ENCODE data around the gene RPRD1A.
"Not testable (repeated sequence)": the region's sequence is repeated elsewhere in the genome, so short reads cannot be mapped to it uniquely, and the experiment has no call there.

RPRD1A gene, protein sequence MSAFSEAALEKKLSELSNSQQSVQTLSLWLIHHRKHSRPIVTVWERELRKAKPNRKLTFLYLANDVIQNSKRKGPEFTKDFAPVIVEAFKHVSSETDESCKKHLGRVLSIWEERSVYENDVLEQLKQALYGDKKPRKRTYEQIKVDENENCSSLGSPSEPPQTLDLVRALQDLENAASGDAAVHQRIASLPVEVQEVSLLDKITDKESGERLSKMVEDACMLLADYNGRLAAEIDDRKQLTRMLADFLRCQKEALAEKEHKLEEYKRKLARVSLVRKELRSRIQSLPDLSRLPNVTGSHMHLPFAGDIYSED

DNA sequence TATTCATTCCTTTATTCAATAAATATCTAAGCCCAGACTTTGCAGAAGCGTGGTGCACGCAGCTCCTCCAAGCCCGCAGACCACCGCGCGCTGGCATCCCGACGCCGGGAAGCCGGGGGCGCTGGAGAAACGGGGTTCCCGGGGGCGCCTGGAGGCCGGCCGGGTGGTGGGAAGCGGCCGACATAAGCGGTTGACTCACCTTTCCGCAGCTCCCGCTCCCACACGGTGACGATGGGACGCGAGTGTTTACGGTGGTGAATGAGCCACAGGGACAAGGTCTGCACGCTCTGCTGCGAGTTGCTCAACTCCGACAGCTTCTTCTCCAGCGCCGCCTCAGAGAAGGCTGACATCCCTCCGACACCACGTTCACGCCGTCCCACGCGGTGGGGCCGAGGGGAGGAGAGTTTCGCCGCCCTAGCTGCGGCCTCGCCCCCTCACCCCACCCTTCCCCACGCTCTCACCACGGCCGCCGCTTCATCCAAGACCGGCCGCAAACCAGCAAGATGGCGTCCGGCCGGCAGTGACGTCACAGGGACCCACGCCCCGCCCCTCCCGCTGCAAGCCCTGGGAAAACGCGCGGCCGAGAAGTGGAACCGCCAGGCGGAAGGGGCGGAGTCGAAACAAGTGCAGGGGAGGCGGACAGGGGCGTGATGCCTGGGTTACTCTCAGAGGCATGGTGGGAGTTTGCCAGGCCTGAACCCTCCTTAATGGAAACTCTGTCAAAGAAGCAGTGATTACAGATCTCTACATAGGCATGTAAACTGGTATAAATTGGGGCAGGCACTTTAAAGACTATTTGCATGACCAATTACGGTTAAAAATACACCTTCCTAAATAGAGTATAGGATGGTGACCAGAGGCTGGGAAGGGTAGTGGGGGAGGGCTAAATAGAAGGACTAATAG is at the start of gene RPRD1A:
TSS of gene RPRD1A (minus strand) at position 505 of the 903 bp plus-strand sequence. CDS start at position 350, 155 bp downstream.
- DNase-seq = peak; percentile 97 to 98

DNA sequence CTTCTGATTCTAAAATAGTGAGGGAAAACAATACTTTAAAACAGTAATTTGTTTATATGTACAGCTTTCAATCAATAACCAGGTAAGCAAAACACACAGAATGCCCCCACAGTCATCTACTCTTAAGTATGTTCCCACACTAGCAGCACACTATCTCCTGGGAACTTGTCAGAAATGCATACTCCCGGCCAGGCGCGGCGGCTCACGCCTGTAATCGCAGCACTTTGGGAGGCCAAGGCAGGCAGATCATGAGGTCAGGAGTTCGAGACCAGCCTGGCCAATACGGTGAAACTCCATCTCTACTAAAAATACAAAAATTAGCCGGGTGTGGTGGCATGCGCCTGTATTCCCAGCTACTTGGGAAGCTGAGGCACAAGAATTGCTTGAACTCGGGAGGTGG is 49.4 kb upstream of the RPRD1A start:
- not testable (repeated sequence) for DNase-seq

DNA sequence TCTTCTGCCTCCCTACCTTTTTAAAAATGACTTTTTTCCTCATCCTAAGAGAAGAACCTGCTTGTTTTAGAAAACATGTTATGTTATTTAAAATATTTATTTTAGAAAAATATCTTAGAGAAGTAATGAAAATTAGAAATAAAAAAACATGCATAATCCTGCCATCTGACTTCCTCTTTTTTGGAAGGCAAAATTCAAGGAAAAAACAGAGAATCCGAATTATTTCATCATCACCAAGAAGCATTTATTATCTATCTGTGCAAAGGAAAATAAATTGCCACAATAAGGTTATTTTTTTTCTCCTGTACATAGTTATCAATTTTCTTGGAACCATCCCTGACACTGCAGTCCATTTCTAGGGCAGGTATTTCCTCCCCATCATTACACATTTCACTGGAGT is 47.4 kb upstream of the RPRD1A start:
- DNase-seq = no peak

DNA sequence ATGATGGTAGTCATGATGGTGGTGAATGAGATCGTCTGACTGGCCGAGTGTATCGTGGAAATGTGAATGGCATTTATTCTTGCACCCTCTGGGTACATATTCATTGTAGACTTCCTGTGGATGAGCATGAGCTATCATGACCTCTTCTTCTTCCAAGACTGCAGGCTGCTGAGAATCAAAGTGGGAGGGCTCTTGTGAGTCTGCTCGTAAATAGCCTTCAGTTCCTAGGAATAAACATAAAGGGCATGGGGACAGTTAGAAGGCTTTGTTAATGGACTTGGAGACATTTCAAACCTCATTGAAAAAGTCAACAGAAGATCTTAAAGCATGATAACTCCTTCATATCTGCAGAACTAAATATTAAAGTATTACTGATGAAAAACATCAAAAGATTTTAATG is 46.9 kb upstream of the RPRD1A start:
- DNase-seq = no peak

DNA sequence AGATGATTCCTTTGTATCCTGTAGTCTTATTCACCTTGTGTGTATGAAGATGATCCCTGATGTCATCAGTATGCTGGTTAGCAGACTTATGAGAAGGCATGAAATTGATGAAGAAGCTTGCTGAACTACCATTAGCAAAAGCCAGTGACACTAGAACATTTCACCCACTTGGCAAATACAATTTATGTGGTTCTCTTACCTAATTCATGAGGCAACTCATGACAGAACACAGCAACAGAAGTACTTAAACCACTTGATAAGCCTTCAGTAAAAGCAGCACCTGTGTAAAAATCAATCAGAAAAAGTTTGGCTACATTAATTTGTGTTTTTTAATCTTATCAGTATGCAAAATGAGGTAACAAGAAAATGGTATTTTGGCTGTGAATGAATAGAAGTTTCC is 44.9 kb upstream of the RPRD1A start:
- DNase-seq = no peak

DNA sequence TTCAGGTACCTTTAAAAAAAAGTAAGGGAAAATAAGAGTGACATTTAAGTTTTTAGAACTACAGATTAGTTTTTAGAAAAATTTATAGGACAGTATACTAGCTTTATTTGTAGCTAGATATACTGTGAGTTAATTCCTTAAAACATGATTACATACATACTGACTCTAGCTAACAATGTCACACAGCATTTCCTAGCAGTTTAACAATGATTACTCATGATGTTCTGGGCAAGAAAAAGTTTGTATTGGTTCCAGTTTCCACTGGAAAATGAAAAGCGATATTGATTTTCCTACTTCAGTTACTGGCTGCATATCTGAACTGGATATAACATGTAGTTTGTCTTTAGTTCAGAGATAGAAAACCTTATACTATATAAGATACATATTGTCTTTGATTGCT is 42.4 kb upstream of the RPRD1A start:
- no peak for DNase-seq

DNA sequence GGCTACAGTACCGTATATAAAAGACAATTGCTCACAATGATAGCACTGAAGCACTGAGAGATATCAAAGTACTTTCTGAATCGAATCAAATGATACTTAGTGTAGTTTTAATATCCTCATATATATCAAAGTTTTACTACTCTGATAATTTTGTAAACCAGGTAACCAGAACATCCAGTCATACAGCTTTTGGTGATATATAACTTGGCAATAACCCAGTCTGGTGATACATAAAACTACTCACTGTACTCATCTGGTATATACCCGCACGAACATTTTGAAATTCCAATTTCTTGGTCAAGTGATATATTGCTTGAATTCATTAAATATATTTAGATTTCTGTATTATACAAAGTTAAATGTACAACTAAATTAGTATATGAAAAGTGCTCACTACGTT is 41.2 kb upstream of the RPRD1A start:
- DNase-seq = no peak

DNA sequence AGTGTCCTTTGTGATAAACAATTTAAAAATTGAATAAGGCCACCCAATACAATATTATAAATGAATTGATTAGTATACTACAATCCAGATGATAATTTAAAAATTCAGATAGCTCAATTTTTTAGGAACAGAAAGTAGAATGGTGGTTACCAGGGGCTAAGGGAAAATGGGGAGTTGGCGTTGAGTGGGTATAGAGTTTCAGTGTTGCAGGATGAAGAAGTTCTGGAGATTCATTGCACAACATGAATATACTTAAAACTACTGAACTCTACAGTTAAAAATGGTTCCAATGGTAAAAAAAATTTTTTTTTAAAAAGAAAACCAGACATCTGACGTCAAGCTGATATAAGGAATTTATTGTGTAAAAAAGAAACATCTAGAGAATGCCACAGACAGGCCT is 40.8 kb upstream of the RPRD1A start:
- no peak for DNase-seq

DNA sequence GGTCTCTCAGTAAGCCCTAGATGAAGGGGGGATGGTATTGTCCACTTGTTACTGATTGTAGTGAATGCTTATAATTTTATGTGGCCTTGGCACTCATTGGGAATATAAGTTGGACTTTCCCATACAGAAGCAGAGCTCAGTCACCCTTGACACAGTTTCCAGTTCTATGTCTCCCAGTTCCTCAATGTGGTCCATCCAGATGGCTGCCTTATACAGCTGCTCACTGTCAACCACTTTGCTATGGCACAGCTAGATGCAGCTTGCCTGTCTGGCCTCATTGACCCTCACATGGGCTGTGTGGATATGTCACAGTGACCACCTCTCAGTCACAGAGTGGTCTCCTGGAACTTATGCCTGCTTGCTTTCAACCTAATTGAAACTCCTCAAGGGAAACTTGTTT is 40.1 kb upstream of the RPRD1A start:
- no peak for DNase-seq

DNA sequence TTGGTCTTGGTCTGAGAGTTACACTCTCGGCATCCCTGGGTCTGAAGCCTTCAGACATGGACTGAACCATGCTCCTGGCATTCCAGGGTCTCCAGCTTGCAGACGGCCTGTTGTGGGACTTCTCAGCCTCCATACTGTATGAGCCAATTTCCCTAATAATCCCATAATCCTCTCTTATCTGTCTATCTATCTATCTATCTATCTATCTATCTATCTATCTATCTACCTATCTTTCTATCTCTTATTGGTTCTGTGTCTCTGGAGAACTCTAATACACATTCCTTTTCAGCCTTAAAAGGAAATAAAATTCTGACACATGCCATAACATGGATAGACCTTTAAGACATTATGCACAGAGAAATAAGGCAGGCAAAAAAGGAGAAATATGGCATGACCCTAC is 37.4 kb upstream of the RPRD1A start:
- DNase-seq = no peak

DNA sequence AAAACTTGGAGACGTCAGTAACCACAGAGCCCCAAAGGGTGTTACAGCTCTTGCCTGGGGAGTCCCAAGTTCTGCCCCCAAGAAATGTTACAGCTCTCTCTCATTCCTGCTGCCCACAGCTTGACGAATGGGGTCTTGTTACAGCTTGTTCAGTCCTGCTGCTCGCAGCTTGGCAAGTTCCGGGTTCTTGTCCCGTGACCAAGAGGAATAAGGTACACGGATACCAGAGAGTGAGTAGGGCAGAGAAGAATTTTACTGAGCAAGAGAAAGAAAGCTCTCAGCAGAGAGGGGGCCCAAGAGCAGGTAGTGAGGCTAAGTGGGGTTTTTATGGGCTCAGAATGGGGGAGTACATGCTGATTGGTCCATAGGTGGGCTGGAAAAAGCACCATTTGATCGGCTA is 34.6 kb upstream of the RPRD1A start:
- no peak for DNase-seq

DNA sequence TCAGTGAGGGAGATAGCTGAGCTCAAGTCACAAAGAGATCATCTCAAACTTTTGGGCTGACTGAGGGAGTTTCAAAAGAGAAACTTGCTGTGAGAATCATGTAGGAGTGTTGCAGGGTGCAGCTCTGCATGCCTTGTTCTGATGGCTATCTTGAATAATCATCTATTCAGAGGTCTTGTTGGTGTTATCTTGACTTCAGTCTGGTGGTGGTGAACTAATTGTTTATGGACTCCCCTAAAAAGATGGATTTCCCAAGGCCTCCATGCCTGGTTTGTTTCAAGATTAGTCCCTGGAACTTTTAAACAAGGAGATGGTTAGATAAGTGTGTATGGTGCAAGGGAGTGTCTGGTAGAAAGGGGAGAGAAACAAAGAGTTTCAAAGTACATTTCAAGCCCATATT is 32.0 kb upstream of the RPRD1A start:
- no peak for DNase-seq

DNA sequence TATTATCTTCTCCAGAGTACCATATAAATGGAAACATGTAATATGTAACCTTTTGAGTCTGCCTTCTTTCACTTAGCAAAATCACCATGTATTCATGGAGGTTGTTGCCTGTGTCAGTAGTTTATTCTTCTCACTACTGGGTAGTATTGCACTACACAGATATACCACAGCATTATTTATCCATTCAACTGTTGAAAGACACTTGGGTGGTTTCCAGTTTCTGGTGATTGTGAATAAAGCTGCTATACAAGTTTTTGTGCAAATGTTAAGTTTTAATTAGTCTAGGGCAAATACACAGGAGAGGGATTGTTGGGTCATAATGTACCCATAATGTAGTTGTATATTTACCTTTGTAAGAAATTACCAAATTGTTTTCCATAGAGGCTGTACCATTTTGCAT is 29.6 kb upstream of the RPRD1A start:
- no peak for DNase-seq

DNA sequence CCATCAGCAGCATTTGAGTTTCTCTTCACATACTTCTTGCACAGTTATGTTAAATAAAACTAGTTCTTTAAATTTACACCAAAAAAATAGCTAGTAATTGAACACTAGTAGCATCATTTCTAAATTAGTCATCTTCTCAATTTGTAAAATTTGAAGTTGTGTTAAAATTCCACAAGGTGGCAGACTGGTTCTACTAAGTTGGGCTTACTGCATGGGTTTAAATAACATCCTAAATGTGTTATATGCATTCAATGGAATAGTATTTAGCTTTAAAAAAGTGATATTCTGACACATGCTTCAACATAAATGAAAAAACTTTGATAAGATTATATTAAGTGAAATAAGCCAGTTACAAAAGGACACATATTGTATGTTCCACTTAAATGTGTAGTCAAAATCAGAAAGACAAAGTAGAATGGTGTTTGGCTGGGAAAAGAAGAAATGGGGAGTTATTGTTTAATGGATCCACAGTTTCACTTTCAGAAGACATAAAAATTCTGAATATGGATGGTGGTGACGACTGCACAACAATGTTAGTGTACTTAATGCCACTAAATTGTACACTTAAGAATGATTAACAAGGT is 28.7 kb upstream of the RPRD1A start:
- DNase-seq = no peak

DNA sequence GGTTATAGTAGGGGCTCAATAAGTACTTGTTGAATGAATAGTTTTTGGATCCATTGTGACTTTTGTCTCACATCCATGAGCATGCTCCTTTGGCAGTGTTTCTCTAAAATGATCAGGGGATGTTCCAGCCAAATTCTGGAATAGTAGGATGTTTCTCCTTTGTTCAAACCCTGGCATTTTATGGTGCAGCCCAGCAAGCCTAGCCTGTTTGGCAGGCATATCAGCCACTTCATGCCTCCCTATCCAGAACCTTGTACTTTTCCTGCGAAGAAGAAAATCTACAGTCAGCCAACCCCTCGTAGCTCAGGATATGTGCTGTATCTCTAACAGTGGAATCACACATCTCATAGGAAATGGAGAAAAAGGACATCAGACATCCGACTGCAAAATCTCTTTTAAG is 27.1 kb upstream of the RPRD1A start:
- no peak for DNase-seq

DNA sequence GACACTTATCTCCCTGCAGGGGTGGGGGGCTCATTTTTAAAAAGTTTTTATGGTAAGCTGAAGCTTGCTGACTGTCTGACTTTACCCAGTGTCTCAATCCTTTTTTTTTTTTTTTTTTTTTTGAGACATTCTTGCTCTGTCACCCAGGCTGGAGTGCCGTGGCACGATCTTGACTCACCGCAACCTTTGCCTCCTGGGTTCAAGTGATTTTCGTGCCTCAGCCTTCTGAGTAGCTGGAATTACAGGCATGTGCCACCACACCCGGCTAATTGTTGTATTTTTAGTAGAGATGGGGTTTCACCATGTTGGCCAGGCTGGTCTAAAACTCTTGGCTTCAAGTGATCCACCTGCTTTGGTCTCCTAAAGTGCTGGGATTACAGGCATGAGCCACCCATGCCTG is 24.8 kb upstream of the RPRD1A start:
- not testable (repeated sequence) for DNase-seq

DNA sequence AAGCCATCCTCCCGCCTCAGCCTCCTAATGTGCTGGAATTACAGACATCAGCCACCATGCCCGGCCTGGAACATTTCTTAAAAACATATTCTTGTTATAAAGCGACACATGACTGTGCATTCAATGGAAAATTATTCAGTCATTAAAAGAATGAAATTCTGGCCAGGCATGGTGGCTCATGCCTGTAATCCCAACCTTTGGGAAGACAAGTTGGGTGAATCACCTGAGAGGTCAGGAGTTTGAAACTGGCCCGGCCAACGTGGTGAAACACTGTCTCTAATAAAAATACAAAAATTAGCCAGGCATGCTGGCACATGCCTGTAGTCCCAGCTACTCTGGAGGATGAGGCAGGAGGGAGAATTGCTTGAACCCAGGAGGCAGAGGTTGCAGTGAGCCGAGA is 21.6 kb upstream of the RPRD1A start:
- no peak for DNase-seq

DNA sequence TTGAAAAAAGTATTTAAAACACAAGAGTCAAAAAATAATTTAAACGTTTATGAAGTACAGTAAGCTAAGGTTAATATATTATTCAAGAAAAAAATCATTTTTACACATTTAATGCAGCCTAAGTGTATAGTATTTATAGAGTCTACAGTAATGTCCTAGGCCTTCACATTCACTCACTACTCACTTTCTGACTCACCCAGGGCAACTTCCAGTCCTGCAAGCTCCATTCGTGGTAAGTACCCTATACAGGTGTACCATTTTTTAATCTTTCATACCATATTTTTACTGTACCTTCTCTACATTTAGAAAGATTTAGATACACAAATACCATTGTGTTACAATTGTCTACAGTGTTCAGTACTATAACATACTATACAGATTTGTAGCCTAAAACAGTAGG is 20.9 kb upstream of the RPRD1A start:
- no peak for DNase-seq

DNA sequence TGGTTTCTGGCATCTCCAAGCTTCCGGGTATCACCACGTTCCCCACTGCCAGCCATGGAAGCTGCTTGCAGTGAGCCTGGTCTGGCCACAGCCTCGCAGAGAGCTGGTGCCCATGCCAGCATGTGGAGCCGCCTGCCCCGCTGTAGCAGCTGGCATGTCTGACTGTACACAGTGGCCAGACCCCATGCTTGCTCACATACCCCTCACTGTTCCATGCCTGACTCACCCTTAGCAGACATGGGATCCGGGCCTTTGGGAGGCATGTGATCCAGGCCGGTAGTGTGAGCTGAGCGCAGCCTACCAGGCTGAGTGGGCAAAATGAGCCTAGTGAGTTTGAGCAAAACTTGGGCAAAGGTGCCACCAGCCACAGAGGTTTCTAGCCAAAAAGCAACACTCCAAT is 18.8 kb upstream of the RPRD1A start:
- no peak for DNase-seq

DNA sequence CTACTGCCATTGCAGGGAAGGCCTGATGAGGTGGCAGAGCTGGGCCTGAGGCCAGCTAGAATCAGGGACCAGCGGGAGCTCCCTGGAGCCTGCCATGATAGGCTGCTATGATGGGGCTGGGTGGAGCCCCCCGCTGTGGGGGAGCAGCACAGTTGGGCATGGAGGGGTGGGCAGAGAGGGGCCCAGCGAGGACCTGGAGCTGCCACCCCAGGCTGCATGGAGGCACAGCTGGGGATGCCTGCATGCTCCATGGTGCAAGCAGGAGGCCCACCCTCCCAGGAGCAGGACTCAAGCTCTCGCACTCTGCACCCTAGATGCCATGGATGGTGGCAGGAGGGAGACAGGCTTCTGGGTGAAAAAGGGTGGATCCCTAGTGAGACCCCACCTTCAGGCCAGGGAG is 17.8 kb upstream of the RPRD1A start:
- DNase-seq = no peak

DNA sequence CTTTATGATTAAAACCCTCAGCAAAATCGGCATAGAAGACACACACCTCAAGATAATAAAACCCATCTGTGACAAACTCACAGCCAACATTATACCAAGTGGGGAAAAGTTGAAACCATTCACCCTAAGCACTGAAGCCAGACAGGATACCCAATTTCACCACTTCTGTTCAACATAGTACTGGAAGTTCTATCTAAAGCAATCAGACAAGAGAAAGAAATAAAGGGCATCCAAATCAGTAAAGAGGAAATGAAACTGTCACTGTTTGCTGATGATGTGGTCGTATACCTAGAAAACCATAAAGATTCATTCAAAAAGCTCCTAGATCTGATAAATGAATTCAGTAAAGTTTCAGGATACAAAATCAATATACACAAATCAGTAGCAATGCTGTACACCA is 16.4 kb upstream of the RPRD1A start:
- DNase-seq = no peak

DNA sequence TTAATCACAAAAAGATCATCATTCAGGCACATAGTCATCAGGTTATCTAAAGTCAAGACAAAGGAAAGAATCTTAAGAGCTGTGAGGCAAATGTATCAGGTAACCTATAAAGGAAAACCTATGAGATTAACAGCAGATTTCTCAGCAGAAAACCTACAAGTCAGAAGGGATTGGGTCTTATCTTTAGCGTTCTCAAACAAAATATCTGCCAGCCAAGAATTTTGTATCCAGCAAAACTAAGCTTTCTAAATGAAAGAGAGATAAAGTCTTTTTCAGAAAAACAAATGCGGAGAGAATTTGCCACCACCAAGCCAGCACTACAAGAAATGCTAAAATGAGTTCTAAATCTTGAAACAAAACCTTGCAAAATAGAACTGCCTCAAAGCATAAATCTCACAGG is 13.8 kb upstream of the RPRD1A start:
- DNase-seq = not testable (repeated sequence)

DNA sequence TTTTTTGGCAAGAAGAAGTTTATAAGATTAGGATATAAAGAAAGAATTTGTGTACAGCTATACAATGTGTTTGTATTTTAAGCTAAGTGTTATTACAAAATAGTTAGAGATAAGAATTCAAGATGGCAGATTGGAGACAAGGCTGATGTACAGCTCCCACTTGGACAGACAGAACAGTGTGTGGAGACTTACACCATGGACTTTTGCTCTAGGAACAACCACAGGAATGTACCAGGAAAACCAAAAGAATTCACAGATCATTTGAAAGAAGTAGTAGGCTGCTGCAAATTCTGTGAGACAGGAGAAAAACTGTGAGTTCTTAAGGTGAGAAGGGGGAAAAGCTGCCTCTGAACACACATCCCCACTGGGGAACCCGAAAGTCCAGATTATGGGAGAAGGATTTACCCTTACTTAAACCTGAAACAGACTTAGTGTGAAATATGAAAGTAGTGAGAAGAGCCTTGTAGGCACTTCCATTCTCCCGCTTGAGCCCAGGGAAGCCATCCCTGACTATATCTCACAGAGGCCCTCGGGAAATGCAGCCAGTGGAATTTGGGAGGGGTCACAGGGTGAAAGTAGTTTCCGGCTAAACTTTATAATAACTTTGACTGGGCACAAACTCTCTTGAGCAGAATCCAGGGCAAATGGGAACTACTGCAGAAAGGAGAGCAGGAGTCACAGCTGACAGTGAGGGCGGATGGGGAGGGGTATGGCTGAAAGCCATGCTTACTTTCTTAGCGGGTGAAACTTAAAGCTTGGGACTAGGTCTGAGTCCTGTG is 11.6 kb upstream of the RPRD1A start:
- DNase-seq = no peak
